Suprapubic skin (tissue), 4 donors: ENCODE results near the gene CELSR3. TPM values are rescaled to one million over a fixed set of nuclear protein-coding genes. Genes with fewer than 3 reads are reported as not detected.

Source experiments
- DNase-seq, 2 donors: peaks; one replicate each; pipeline ENCODE4 v3.0.0-alpha.2; 2019; ENCODE audit warnings: low spot score in 2 of 2
- H3K27ac ChIP-seq: fragments of 200-600 bp; sonication (generic); one replicate; pipeline ENCODE4 v1.5.1; 2019
- H3K27me3 ChIP-seq: fragments of 200-600 bp; sonication (generic); one replicate; pipeline ENCODE4 v1.5.1; 2019
- H3K36me3 ChIP-seq: fragments of 200-600 bp; sonication (generic); one replicate; pipeline ENCODE4 v1.5.1; 2019
- H3K4me1 ChIP-seq: fragments of 200-600 bp; sonication (generic); one replicate; pipeline ENCODE4 v1.5.1; 2019
- H3K4me3 ChIP-seq: fragments of 200-600 bp; sonication (generic); one replicate; pipeline ENCODE4 v1.5.1; 2019; ENCODE audit warnings: mild to moderate bottlenecking
- H3K9me3 ChIP-seq: fragments of 200-600 bp; sonication (generic); one replicate; pipeline ENCODE4 v1.5.1; 2019
- CTCF ChIP-seq, 2 donors: fragments of 200-600 bp in 1 of 2; fragments of 450-650 bp in 1 of 2; sonication (generic) in 1 of 2; IDR thresholded peaks; one replicate each; pipeline ENCODE4 v1.5.1; 2016 to 2019; ENCODE audit warnings: antibody characterized with exemption in 2 of 2, mild to moderate bottlenecking in 1 of 2, moderate library complexity in 1 of 2
- EP300 ChIP-seq: sonication (generic); formaldehyde crosslinking; IDR thresholded peaks from one replicate; pipeline ENCODE4 v1.6.1; 2017; ENCODE audit warnings: antibody characterized with exemption
- POLR2A ChIP-seq, 2 donors: fragments of 450-650 bp; IDR thresholded peaks; one replicate each; pipeline ENCODE4 v1.6.1; 2017; ENCODE audit warnings: antibody characterized with exemption in 2 of 2, mild to moderate bottlenecking in 2 of 2, moderate library complexity in 2 of 2
- POLR2AphosphoS5 ChIP-seq, 3 donors: sonication (generic); formaldehyde crosslinking; IDR thresholded peaks; one replicate each; pipeline ENCODE4 v1.6.1; 2017; ENCODE audit warnings: antibody characterized with exemption in 3 of 3
- WGBS: methylation state at CpG from one replicate; pipeline ENCODE4 v1.1.5; 2018; 5-methylcytosine and 5-hydroxymethylcytosine counted together
- total RNA-seq, 4 donors: library from RNA; depleted of rRNA; stranded (reverse); fragments of >200 nt; gene quantifications; one replicate each; pipeline ENCODE4 v1.1.0, GENCODE V29; 2016

Gene CELSR3
- total RNA-seq, 4 donors from 2014 or later: 1.6 to 3.2 (median 2.0) TPM

GRCh38 chr3:48678056-48678455, 15.4 kb upstream of the CELSR3 start:
- Histone ChIP-seq H3K4me3 (no peak overlapping the region), H3K27me3 (no peaks in the 10 kb centered on the region), H3K4me1 (peaks cover 1% of the 10 kb centered on the region), H3K36me3 (peaks cover 58% of the 10 kb centered on the region), H3K27ac (no peak overlapping the region), H3K9me3 (no peaks in the 10 kb centered on the region)
- WGBS: 78% methylated on average over 4 of the region's 4 CpGs
- no peak for TF ChIP-seq POLR2AphosphoS5 (IDR thresholded peaks at IDR 0.05)
- TF ChIP-seq CTCF (IDR thresholded peaks at IDR 0.05): no peak
- TF ChIP-seq POLR2A (IDR thresholded peaks at IDR 0.05): no peak
- no peak for TF ChIP-seq EP300
- no peak for DNase-seq

GRCh38 chr3:48674505-48674904, 11.8 kb upstream of the CELSR3 start:
- no peaks in the 10 kb centered on the region for H3K9me3 ChIP-seq
- no peak overlapping the region for H3K4me3 ChIP-seq
- H3K4me1 ChIP-seq: no peaks in the 10 kb centered on the region
- H3K27me3 ChIP-seq: no peaks in the 10 kb centered on the region
- DNase-seq: no peak
- TF ChIP-seq CTCF (IDR thresholded peaks at IDR 0.05): no peak
- no peak for TF ChIP-seq POLR2AphosphoS5 (IDR thresholded peaks at IDR 0.05)
- no peak for TF ChIP-seq POLR2A (IDR thresholded peaks at IDR 0.05)
- no peak for TF ChIP-seq EP300
- H3K27ac ChIP-seq: no peak overlapping the region
- WGBS: 89% methylated on average over 4 of the region's 9 CpGs
- peaks cover 35% of the 10 kb centered on the region for H3K36me3 ChIP-seq

GRCh38 chr3:48672522-48672921, 9.8 kb upstream of the CELSR3 start:
- TF ChIP-seq CTCF (IDR thresholded peaks at IDR 0.05) (no peak), POLR2A (IDR thresholded peaks at IDR 0.05) (no peak), POLR2AphosphoS5 (IDR thresholded peaks at IDR 0.05) (no peak), EP300 (no peak)

GRCh38 chr3:48664929-48665328, 2.2 kb upstream of the CELSR3 start:
- H3K27ac ChIP-seq: no peak overlapping the region
- no peaks in the 10 kb centered on the region for H3K9me3 ChIP-seq
- no peak overlapping the region for H3K4me3 ChIP-seq
- TF ChIP-seq CTCF (IDR thresholded peaks at IDR 0.05) (no peak), POLR2AphosphoS5 (IDR thresholded peaks at IDR 0.05) (no peak), EP300 (no peak), POLR2A (IDR thresholded peaks at IDR 0.05) (no peak)
- H3K4me1 ChIP-seq: peaks cover 33% of the 10 kb centered on the region
- no peaks in the 10 kb centered on the region for H3K36me3 ChIP-seq
- H3K27me3 ChIP-seq: peaks cover 30% of the 10 kb centered on the region
- DNase-seq: no peak
- WGBS: 66% methylated on average over 3 of the region's 4 CpGs

More at GRCh38 chr3:48672522-48672921, 9.8 kb upstream of the CELSR3 start:
- no peak overlapping the region for H3K4me3 ChIP-seq
- WGBS: 73% methylated on average over 1 of the region's 1 CpG
- no peaks in the 10 kb centered on the region for H3K27me3 ChIP-seq
- no peaks in the 10 kb centered on the region for H3K4me1 ChIP-seq
- no peak overlapping the region for H3K27ac ChIP-seq
- peaks cover 18% of the 10 kb centered on the region for H3K36me3 ChIP-seq
- H3K9me3 ChIP-seq: no peaks in the 10 kb centered on the region
- no peak for DNase-seq

GRCh38 chr3:48664313-48664644, 1.6 kb upstream of the CELSR3 start:
- no peak for DNase-seq
- Histone ChIP-seq H3K4me1 (peaks cover 33% of the 10 kb centered on the region), H3K27me3 (peaks cover 35% of the 10 kb centered on the region), H3K9me3 (no peaks in the 10 kb centered on the region), H3K27ac (no peak overlapping the region), H3K36me3 (no peaks in the 10 kb centered on the region), H3K4me3 (peak overlapping the region; percentile 57)
- TF ChIP-seq CTCF (IDR thresholded peaks at IDR 0.05) (peak in 1 of 2 donors; percentile 9), EP300 (no peak)
- WGBS: 53% methylated on average over 11 of the region's 11 CpGs
